Neural cell (in vitro differentiated cells): Measurements from ENCODE around the gene ARPIN. TPM values are rescaled to one million over a fixed set of nuclear protein-coding genes. Genes with fewer than 3 reads are reported as not detected.

Source experiments
- H2AFZ ChIP-seq: fragments of 200-600, 300-800 bp; sonication (generic), shearing (Covaris generic); 2 replicates; pipeline ENCODE4 v1.6.0; 2014; ENCODE audit warnings: low read depth, mild to moderate bottlenecking, antibody characterized with exemption, low read length, moderate library complexity
- H3F3A ChIP-seq: fragments of 200-600 bp; shearing (Covaris generic); 2 replicates; pipeline ENCODE4 v1.6.1; 2016; ENCODE audit warnings: mild to moderate bottlenecking, moderate library complexity, mixed read lengths, antibody characterized with exemption, low read length; ENCODE audit not compliant: insufficient read depth, poor library complexity, severe bottlenecking
- H3K27ac ChIP-seq: fragments of 200-600, 300-800 bp; sonication (generic), shearing (Covaris generic); 2 replicates; pipeline ENCODE4 v1.5.1; 2014; ENCODE audit warnings: mild to moderate bottlenecking, low read length, moderate library complexity
- H3K27me3 ChIP-seq: fragments of 300-800, 200-600 bp; sonication (generic), shearing (Covaris generic); 2 replicates; pipeline ENCODE4 v1.6.0; 2014; ENCODE audit warnings: mild to moderate bottlenecking, low read depth, low read length, moderate library complexity; ENCODE audit not compliant: insufficient read depth
- H3K36me3 ChIP-seq: fragments of 300-800, 200-600 bp; sonication (generic), shearing (Covaris generic); 2 replicates; pipeline ENCODE4 v1.5.1; 2014; ENCODE audit warnings: mild to moderate bottlenecking, antibody characterized with exemption, low read length, moderate library complexity; ENCODE audit not compliant: insufficient read depth
- H3K4me2 ChIP-seq: fragments of 300-800, 200-600 bp; sonication (generic), shearing (Covaris generic); 2 replicates; pipeline ENCODE4 v1.6.0; 2014; ENCODE audit warnings: mild to moderate bottlenecking, low read length
- H3K4me3 ChIP-seq: fragments of 300-800, 200-600 bp; sonication (generic), shearing (Covaris generic); 2 replicates; pipeline ENCODE4 v1.5.1; 2014; ENCODE audit warnings: mild to moderate bottlenecking, low read length, moderate library complexity
- H3K79me2 ChIP-seq: fragments of 200-600 bp; shearing (Covaris generic); replicated peaks from 2 replicates; pipeline ENCODE4 v1.6.0; 2014; ENCODE audit warnings: mild to moderate bottlenecking, low read length, moderate library complexity; ENCODE audit not compliant: insufficient read depth
- H3K9ac ChIP-seq: fragments of 300-800, 200-600 bp; sonication (generic), shearing (Covaris generic); 2 replicates; pipeline ENCODE4 v1.6.1; 2016; ENCODE audit warnings: mild to moderate bottlenecking, low read length, mixed read lengths
- H3K9me2 ChIP-seq: fragments of 200-600 bp; shearing (Covaris generic); 2 replicates; pipeline ENCODE4 v1.6.1; 2016; ENCODE audit warnings: mild to moderate bottlenecking, low read length, mixed read lengths; ENCODE audit not compliant: insufficient read depth
- H3K9me3 ChIP-seq: fragments of 200-600, 300-800 bp; sonication (generic), shearing (Covaris generic); 2 replicates; pipeline ENCODE4 v1.6.1; 2016; ENCODE audit warnings: mild to moderate bottlenecking, mixed run types, low read length, moderate library complexity, mixed read lengths
- H4K20me1 ChIP-seq: fragments of 200-600 bp; shearing (Covaris generic); 2 replicates; pipeline ENCODE4 v1.6.1; 2016; ENCODE audit warnings: mild to moderate bottlenecking, mixed run types; ENCODE audit not compliant: insufficient read depth
- CTCF ChIP-seq: fragments of 450-650 bp; IDR thresholded peaks from 2 replicates; pipeline ENCODE4 v1.5.1; 2014; ENCODE audit warnings: antibody characterized with exemption, mild to moderate bottlenecking, moderate library complexity; ENCODE audit not compliant: poor library complexity, severe bottlenecking
- EP300 ChIP-seq: fragments of 450-650 bp; conservative IDR thresholded peaks from 2 replicates; pipeline ENCODE4 v1.6.1; 2014; ENCODE audit warnings: antibody characterized with exemption, mild to moderate bottlenecking, moderate library complexity; ENCODE audit not compliant: poor library complexity, severe bottlenecking
- EZH2 ChIP-seq: fragments of 200-600, 300-800 bp; shearing (Covaris generic), sonication (generic); IDR thresholded peaks from 2 replicates; pipeline ENCODE4 v1.6.1; 2014; ENCODE audit warnings: antibody characterized with exemption, low read length, borderline replicate concordance, mild to moderate bottlenecking; ENCODE audit not compliant: insufficient read depth, poor library complexity, severe bottlenecking
- MXI1 ChIP-seq: fragments of 450-650 bp; conservative IDR thresholded peaks from 2 replicates; pipeline ENCODE4 v1.6.1; 2014; ENCODE audit warnings: antibody characterized with exemption, mild to moderate bottlenecking; ENCODE audit not compliant: poor library complexity, severe bottlenecking
- POLR2AphosphoS5 ChIP-seq: IDR thresholded peaks from 2 replicates; pipeline ENCODE4 v1.6.1; 2012
- RAD21 ChIP-seq: fragments of 450-650 bp; conservative IDR thresholded peaks from 2 replicates; pipeline ENCODE4 v1.6.1; 2014; ENCODE audit warnings: antibody characterized with exemption, mild to moderate bottlenecking, moderate library complexity
- REST ChIP-seq: IDR thresholded peaks from 2 replicates; pipeline ENCODE4 v1.6.1; 2012; ENCODE audit warnings: borderline replicate concordance
- SMC3 ChIP-seq: fragments of 450-650 bp; conservative IDR thresholded peaks from 2 replicates; pipeline ENCODE4 v1.6.1; 2014; ENCODE audit warnings: antibody characterized with exemption, mild to moderate bottlenecking, moderate library complexity; ENCODE audit not compliant: poor library complexity
- TAF1 ChIP-seq: IDR thresholded peaks from 2 replicates; pipeline ENCODE4 v1.6.1; 2012; ENCODE audit warnings: low read depth
- polyA plus RNA-seq: library from polyadenylated mRNA; depleted of rRNA; stranded (reverse); fragments of >200 nt; gene quantifications from 2 replicates; pipeline ENCODE4 v1.2.3, GENCODE V29; 2014

Gene ARPIN
- polyA plus RNA-seq, 1 donor from 2014 or later: 2.7 TPM

- H3K9ac ChIP-seq: no peak overlapping the region
- no peak overlapping the region for H3K4me2 ChIP-seq
- H3K27me3 ChIP-seq: no peaks in the 10 kb centered on the region
- no peak overlapping the region for H3K4me3 ChIP-seq
- no peak overlapping the region for H2AFZ ChIP-seq
- peaks cover 5% of the 10 kb centered on the region for H3K36me3 ChIP-seq
- H3F3A ChIP-seq: no peaks in the 10 kb centered on the region
- no peaks in the 10 kb centered on the region for H3K9me2 ChIP-seq
- no peak overlapping the region for H3K27ac ChIP-seq
- no peaks in the 10 kb centered on the region for H3K9me3 ChIP-seq
- H3K79me2 ChIP-seq: no peaks in the 10 kb centered on the region
- H4K20me1 ChIP-seq: no peaks in the 10 kb centered on the region
- TF ChIP-seq POLR2AphosphoS5 (no peak), MXI1 (no peak), EZH2 (no peak), REST (no peak), TAF1 (no peak), CTCF (no peak), EP300 (no peak), SMC3 (no peak), RAD21 (no peak)
Measured at GRCh38 chr15:89876396-89877082, 36.2 kb downstream of the ARPIN start.

GRCh38 chr15:89875741-89876140 is 37.0 kb downstream of the ARPIN start:
- no peaks in the 10 kb centered on the region for H4K20me1 ChIP-seq
- H2AFZ ChIP-seq: no peak overlapping the region
- TF ChIP-seq MXI1: no peak
- no peak for TF ChIP-seq CTCF
- no peak for TF ChIP-seq TAF1
- no peak for TF ChIP-seq RAD21
- no peak for TF ChIP-seq SMC3
- no peak for TF ChIP-seq EP300
- no peak for TF ChIP-seq EZH2
- H3F3A ChIP-seq: no peaks in the 10 kb centered on the region
- no peaks in the 10 kb centered on the region for H3K9me2 ChIP-seq
- no peaks in the 10 kb centered on the region for H3K27me3 ChIP-seq
- no peak overlapping the region for H3K9ac ChIP-seq
- H3K27ac ChIP-seq: no peak overlapping the region
- H3K36me3 ChIP-seq: peaks cover 5% of the 10 kb centered on the region
- H3K9me3 ChIP-seq: no peaks in the 10 kb centered on the region
- no peak overlapping the region for H3K4me3 ChIP-seq
- H3K4me2 ChIP-seq: no peak overlapping the region
- no peaks in the 10 kb centered on the region for H3K79me2 ChIP-seq
